Activated CD4-positive, alpha-beta memory T cell treated with anti-CD3 and anti-CD28 coated beads, Interleukin-2, amount 10 ng/mL, durations not matched to agents 7 days and 5 days (primary cell): ENCODE data around the gene VPS16. TPM values are rescaled to one million over a fixed set of nuclear protein-coding genes. Genes with fewer than 3 reads are reported as not detected.

ENCODE experiments used
- CTCF ChIA-PET: fragments of 350-600 bp; sonication (Branson Sonifier 250); formaldehyde crosslinking; loops from one replicate; lab custom pipeline; 2021; ENCODE audit warnings: antibody characterized with exemption, inconsistent platforms; lab: Charles Lee
- POLR2A ChIA-PET: fragments of 350-600 bp; sonication (Branson Sonifier 250); formaldehyde crosslinking; loops from one replicate; lab custom pipeline; 2021; ENCODE audit warnings: antibody characterized with exemption; lab: Charles Lee
- DNase-seq: peaks from one replicate; pipeline ENCODE4 v3.0.0-alpha.2; 2020
- H3K27ac Mint-ChIP-seq: one replicate; pipeline ENCODE4 v1.8.0; 2021; ENCODE audit warnings: mild to moderate bottlenecking, mixed read lengths
- H3K27me3 Mint-ChIP-seq: one replicate; pipeline ENCODE4 v1.8.0; 2021; ENCODE audit warnings: mixed read lengths
- H3K36me3 Mint-ChIP-seq: one replicate; pipeline ENCODE4 v1.8.0; 2021; ENCODE audit warnings: low read depth, mixed read lengths
- H3K4me1 Mint-ChIP-seq: one replicate; pipeline ENCODE4 v1.8.0; 2021; ENCODE audit warnings: mixed read lengths
- H3K4me3 Mint-ChIP-seq: one replicate; pipeline ENCODE4 v1.8.0; 2021; ENCODE audit warnings: mild to moderate bottlenecking, mixed read lengths
- H3K9me3 Mint-ChIP-seq: one replicate; pipeline ENCODE4 v1.8.0; 2021; ENCODE audit warnings: mixed read lengths
- total RNA-seq, 2 experiments: library from RNA; stranded (reverse); gene quantifications; one replicate each; pipeline ENCODE4 v1.2.3, GENCODE V29; 2021

The VPS16 gene
- 10 to 100 TPM; 49.7 to 53.0 TPM for total RNA-seq

GRCh38 chr20:2840138-2840966 lies at the start of gene VPS16, which contains the start of gene PCED1A:
VPS16 (plus strand) TSS chr20:2840745; CDS start chr20:2840775, 30 bp downstream.
PCED1A (minus strand) TSS chr20:2840655; CDS start chr20:2839912, 743 bp downstream.
- H3K27me3 Mint-ChIP-seq, result no peaks in the 10 kb centered on the region
- CTCF ChIA-PET, result interaction anchor here (0.6 to 1.5 kb wide), 2 partner anchors 35 to 329 kb away, joined by 3 to 5 read pairs; no protein-coding TSS in a partner anchor
- H3K4me1 Mint-ChIP-seq, result peaks cover 23% of the 10 kb centered on the region
- H3K4me3 Mint-ChIP-seq, result peak within 1 kb of the TSS; percentile 83
- peak within 1 kb of the TSS; percentile 80 for H3K27ac Mint-ChIP-seq
- H3K9me3 Mint-ChIP-seq, result no peaks in the 10 kb centered on the region
- DNase-seq, result peak; percentile 89
- POLR2A ChIA-PET, result interaction anchor here (0.5 to 3.1 kb wide), 12 partner anchors 9 to 418 kb away, joined by 3 to 23 read pairs (median 6); partner anchors contain the start of genes FASTKD5, IDH3B, NOP56 and PTPRA
- peaks cover 3% of the 10 kb centered on the region for H3K36me3 Mint-ChIP-seq

GRCh38 chr20:2793471-2793870 lies 47.1 kb upstream of the VPS16 start:
- H3K4me1 Mint-ChIP-seq, result peaks cover 2% of the 10 kb centered on the region
- no peaks in the 10 kb centered on the region for H3K9me3 Mint-ChIP-seq
- DNase-seq, result no peak
- no peak overlapping the region for H3K27ac Mint-ChIP-seq
- peaks cover 47% of the 10 kb centered on the region for H3K27me3 Mint-ChIP-seq
- ChIA-PET POLR2A (no interaction called here), CTCF (no interaction called here)
- H3K36me3 Mint-ChIP-seq, result no peaks in the 10 kb centered on the region
- no peak overlapping the region for H3K4me3 Mint-ChIP-seq

- POLR2A ChIA-PET, result no interaction called here
- CTCF ChIA-PET, result no interaction called here
- peaks cover 49% of the 10 kb centered on the region for H3K27me3 Mint-ChIP-seq
Observed at GRCh38 chr20:2794202-2794748, 46.3 kb upstream of the VPS16 start.

GRCh38 chr20:2794866-2795447 lies 45.6 kb upstream of the VPS16 start:
- peaks cover 2% of the 10 kb centered on the region for H3K36me3 Mint-ChIP-seq
- H3K4me1 Mint-ChIP-seq, result peaks cover 11% of the 10 kb centered on the region
- POLR2A ChIA-PET, result no interaction called here
- no peak overlapping the region for H3K4me3 Mint-ChIP-seq
- H3K9me3 Mint-ChIP-seq, result no peaks in the 10 kb centered on the region
- no peak for DNase-seq
- H3K27me3 Mint-ChIP-seq, result peaks cover 49% of the 10 kb centered on the region
- CTCF ChIA-PET, result no interaction called here
- no peak overlapping the region for H3K27ac Mint-ChIP-seq

More at GRCh38 chr20:2794202-2794748, 46.3 kb upstream of the VPS16 start:
- H3K36me3 Mint-ChIP-seq, result no peaks in the 10 kb centered on the region
- DNase-seq, result no peak
- H3K4me3 Mint-ChIP-seq, result no peak overlapping the region
- no peak overlapping the region for H3K27ac Mint-ChIP-seq
- H3K9me3 Mint-ChIP-seq, result no peaks in the 10 kb centered on the region
- peaks cover 5% of the 10 kb centered on the region for H3K4me1 Mint-ChIP-seq

- ChIA-PET POLR2A (no interaction called here), CTCF (no interaction called here)
- H3K27ac Mint-ChIP-seq, result no peak overlapping the region
- H3K27me3 Mint-ChIP-seq, result peaks cover 49% of the 10 kb centered on the region
- no peak overlapping the region for H3K4me3 Mint-ChIP-seq
- H3K4me1 Mint-ChIP-seq, result peaks cover 13% of the 10 kb centered on the region
- no peaks in the 10 kb centered on the region for H3K9me3 Mint-ChIP-seq
- peaks cover 4% of the 10 kb centered on the region for H3K36me3 Mint-ChIP-seq
- DNase-seq, result no peak
Observed at GRCh38 chr20:2795451-2795850, 45.1 kb upstream of the VPS16 start.

GRCh38 chr20:2796011-2796660 lies 44.4 kb upstream of the VPS16 start:
- DNase-seq, result no peak
- Mint-ChIP-seq H3K36me3 (peaks cover 4% of the 10 kb centered on the region), H3K27ac (no peak overlapping the region), H3K4me3 (no peak overlapping the region), H3K9me3 (no peaks in the 10 kb centered on the region), H3K4me1 (peaks cover 18% of the 10 kb centered on the region), H3K27me3 (peaks cover 51% of the 10 kb centered on the region)
- CTCF ChIA-PET, result no interaction called here
- POLR2A ChIA-PET, result no interaction called here

GRCh38 chr20:2797136-2797983 lies 43.2 kb upstream of the VPS16 start:
- H3K27ac Mint-ChIP-seq, result no peak overlapping the region
- peaks cover 22% of the 10 kb centered on the region for H3K4me1 Mint-ChIP-seq
- H3K9me3 Mint-ChIP-seq, result no peaks in the 10 kb centered on the region
- ChIA-PET CTCF (no interaction called here), POLR2A (no interaction called here)
- peaks cover 4% of the 10 kb centered on the region for H3K36me3 Mint-ChIP-seq
- H3K4me3 Mint-ChIP-seq, result no peak overlapping the region
- DNase-seq, result no peak
- H3K27me3 Mint-ChIP-seq, result peaks cover 47% of the 10 kb centered on the region

GRCh38 chr20:2798095-2798805 lies 42.3 kb upstream of the VPS16 start:
- no peak overlapping the region for H3K4me3 Mint-ChIP-seq
- no peak for DNase-seq
- H3K9me3 Mint-ChIP-seq, result no peaks in the 10 kb centered on the region
- H3K4me1 Mint-ChIP-seq, result peaks cover 22% of the 10 kb centered on the region
- peaks cover 49% of the 10 kb centered on the region for H3K27me3 Mint-ChIP-seq
- H3K36me3 Mint-ChIP-seq, result peaks cover 4% of the 10 kb centered on the region
- ChIA-PET CTCF (no interaction called here), POLR2A (no interaction called here)
- no peak overlapping the region for H3K27ac Mint-ChIP-seq

GRCh38 chr20:2798814-2799213 lies 41.7 kb upstream of the VPS16 start:
- CTCF ChIA-PET, result no interaction called here

GRCh38 chr20:2799271-2799670 lies 41.3 kb upstream of the VPS16 start:
- Mint-ChIP-seq H3K9me3 (no peaks in the 10 kb centered on the region), H3K27me3 (peaks cover 55% of the 10 kb centered on the region), H3K4me3 (no peak overlapping the region), H3K27ac (no peak overlapping the region), H3K36me3 (peaks cover 4% of the 10 kb centered on the region), H3K4me1 (peaks cover 22% of the 10 kb centered on the region)
- no peak for DNase-seq
- ChIA-PET CTCF (no interaction called here), POLR2A (no interaction called here)

More at GRCh38 chr20:2798814-2799213, 41.7 kb upstream of the VPS16 start:
- POLR2A ChIA-PET, result no interaction called here
- no peak for DNase-seq
- H3K4me1 Mint-ChIP-seq, result peaks cover 22% of the 10 kb centered on the region
- H3K36me3 Mint-ChIP-seq, result peaks cover 4% of the 10 kb centered on the region
- peaks cover 50% of the 10 kb centered on the region for H3K27me3 Mint-ChIP-seq
- H3K4me3 Mint-ChIP-seq, result no peak overlapping the region
- no peak overlapping the region for H3K27ac Mint-ChIP-seq
- H3K9me3 Mint-ChIP-seq, result no peaks in the 10 kb centered on the region

- peak overlapping the region; percentile 29 for H3K27ac Mint-ChIP-seq
Observed at GRCh38 chr20:2799688-2800520, 40.6 kb upstream of the VPS16 start.

More at GRCh38 chr20:2799688-2800520, 40.6 kb upstream of the VPS16 start:
- Mint-ChIP-seq H3K4me3 (peak overlapping the region; percentile 65), H3K27me3 (peaks cover 58% of the 10 kb centered on the region), H3K36me3 (peaks cover 4% of the 10 kb centered on the region), H3K4me1 (peaks cover 22% of the 10 kb centered on the region), H3K9me3 (no peaks in the 10 kb centered on the region)
- CTCF ChIA-PET, result no interaction called here
- no peak for DNase-seq
- POLR2A ChIA-PET, result no interaction called here
